D341Med (cell line): ENCODE data around the gene CDH22.

Experiments
- DNase-seq: peaks from one replicate; pipeline ENCODE4 v3.0.0; 2012; ENCODE audit warnings: low spot score

Gene CDH22

DNA sequence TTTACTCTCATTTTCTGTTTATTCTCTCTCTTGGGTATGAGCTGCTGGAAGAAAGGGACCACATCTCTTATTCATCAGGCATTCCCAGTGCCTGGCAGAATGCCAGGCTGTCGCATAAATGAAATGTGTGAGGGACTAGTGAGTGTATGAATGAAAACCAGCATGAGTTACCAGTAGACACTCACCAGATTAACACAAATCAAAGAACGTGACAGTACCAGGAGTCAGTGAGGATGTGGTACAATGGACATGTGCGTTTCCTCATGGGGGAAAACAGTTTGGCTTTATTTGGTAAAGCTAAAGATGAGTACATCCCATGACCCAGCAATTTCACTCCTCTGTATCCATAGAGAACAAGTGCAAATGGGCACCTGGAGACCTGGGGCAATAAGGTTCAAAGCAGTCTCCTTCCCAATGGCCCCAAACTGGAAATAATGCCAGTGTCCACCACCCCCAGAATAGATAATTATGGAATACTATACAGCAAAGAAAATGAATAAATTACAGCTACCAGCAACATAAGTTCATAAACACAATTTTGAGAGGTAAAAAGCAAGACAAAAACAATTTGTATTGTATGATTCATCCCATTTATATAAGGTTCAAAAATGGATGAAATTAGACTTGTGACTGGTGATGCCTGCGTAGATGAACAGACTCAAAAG, 93.3 kb downstream of the CDH22 start:
- DNase-seq, result no peak

DNA sequence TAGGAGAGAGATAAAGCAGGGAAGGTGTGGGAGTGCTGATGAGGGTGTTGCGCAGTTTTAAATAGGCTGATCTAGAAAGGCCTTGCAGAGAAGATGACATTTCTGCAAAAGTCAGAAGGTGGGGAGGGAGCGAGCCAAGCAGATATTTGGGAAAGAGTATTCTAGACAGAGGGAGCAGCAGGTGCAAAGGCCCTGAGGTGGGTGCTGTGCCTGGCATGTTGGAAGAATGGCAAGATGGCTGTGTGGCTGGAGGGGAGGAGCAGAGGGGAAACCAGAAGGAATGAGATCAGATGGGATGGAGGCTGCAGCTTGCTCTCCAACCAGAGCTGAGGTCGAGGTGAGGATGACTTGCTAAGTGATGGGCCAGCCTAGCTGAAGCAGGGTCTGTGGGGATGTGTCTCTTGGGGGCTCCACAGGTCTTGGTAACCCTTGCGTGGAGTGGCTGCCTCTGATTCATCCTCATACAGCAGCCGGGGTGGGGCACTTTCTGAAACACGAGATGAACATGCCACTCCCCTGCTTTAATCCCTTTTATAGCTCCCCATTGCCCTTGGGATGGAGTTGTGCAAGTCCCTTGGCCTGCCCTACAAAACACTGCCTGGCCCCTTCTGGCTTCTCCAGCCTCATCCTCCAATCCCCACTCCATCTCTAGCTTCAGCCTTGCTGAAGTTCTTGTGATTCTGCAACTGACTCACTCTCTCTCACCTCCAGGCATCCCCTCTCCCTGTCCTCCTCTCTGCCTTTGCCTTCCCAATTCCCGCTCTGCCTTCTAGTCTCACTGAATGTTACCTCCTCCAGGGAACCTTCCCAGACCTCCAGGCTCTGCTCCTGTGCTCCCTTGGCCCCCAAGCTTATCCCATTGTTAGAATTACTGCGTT, 94.1 kb downstream of the CDH22 start:
- DNase-seq, result no peak

DNA sequence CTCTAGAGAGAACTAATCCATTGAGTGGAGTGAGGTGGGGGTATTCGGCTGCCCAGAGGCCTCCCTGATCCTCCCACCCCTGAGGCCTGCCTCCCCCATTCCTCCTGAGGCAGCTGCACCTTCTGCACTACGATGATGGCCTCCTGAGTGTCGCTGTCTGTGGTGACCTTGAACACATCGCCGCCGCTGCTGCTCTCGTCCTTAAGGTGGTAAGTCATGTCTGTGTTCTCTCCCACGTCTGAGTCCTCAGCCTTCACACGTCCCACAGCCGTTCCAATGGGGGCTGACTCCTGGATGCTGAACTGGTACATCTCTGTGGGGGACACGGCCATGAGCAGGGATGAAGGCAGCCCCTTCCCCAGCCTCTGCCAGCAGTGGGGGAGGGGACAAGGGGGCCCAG, 95.4 kb downstream of the CDH22 start:
- no peak for DNase-seq

DNA sequence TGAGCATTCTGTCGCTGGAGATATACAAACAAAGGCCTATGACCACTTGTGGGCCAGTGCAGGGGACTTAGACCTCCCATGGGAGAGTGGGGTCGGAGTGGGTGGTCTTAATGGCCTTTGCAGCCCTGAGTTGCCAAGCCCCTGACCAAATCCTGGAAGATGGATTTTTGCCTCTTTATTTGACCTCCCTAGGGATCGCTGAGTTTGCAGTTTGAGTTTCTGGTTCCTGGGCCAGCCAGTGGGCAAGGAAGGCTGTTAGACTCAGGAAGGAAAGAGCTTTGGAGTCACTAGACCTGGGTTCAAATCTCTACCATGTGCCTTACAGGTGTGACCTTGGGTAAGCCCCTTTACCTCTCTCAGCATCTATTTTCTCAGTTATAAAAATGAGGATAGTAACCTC, 96.0 kb downstream of the CDH22 start:
- no peak for DNase-seq

DNA sequence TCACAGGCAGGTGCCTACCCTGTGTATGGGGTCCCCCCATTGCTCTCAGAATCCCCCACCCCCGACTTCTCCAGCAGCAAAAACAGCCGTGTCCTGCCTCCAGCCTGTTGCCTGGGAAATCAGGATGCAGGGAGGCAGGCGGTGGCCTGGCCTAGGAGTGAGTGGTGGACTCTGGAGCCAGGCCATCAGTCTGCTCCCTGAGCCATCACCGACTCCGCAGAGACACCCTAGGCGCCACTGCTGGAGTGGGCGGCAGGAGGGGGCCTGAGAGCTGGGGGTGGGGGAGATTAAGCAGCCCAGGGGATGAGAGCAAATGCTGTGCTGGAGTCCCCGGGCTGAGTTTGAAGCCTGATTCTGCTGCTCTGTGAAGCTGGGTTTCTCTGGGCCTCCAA, 97.0 kb downstream of the CDH22 start:
- DNase-seq, result no peak

DNA sequence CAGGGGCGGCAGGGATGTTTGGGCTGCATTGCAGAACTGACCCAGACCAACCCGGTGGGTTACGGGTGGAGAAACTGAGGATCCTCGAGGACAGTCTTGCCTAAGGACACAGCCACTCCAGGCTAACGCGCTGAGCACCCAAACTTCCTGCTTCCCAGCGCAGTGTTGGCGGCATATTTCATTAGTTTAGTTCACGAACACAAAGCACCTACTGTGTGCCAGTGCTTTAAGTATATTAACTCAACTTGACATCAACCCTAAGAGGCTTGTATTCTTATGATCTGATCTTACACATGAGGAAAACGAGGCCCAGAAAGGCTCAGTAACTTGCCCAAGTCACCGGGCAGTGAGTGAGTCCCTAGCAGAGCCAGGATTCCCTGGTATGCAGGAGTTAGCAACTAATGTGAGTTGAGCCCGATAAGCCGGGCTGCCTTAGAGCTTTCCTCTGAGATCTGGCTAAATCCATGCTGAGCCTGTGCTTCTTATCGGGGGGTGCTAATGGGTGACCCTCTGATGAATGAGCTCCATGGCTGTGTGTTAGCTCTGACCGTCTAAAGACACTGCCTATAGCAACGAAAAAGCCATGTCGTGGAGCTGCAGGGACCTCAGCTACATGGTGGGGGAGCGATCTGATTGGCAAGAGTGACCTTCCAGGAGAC, 97.5 kb downstream of the CDH22 start:
- no peak for DNase-seq

DNA sequence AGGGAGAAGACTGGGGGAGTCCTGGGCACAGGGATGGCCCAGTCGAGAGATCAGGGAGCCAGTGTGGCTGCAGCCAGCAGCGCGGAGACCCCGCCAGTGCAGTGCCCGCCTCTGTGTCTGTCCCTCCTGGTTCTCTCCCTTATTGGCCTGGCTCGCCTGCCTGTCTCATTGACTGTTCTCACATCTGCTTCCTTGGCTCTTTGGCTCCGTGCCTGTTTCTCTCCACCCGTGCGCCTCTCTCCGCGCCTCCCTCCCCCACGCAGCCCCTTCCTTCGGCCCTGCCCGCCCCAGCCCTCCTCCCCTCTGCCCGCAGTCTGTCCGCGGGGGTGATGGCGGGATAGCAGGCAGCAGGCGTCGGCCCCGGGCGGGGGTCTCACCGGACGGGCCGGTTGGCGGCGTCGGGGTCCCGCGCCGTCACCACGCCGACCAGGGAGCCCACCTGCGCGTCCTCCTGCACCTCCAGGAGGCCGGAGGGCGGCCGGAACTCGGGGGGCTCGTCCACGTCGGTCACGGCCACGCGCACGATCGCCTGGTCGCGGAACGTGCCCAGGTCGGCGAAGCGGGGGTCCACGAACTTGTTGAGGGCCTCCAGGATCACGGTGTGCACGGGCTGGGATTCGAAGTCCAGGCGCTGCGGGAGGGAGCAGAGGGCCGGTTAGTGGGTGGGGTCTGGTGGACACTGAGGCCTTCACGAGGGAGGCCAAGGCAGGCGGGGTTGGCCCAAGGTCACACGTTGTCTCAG, 98.2 kb downstream of the CDH22 start:
- DNase-seq, result no peak

DNA sequence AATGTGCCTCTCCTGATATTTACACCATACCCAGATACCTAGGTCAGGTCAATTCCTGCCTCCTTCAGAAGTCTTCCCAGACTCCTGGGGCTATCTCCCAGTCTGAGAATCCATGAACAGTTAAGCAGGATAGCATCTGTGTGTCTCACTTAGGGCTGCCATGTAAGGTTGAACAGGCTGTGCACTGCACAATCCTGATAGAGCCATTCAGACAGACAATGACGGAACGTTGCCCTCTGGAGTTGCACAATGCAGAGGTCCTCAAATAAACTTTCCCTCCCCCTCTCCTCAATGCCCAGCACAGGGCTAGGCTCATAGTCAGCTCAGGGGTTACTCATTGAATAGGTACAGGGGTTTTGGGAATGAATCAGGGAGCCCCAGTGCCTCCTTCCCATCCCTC, 100.5 kb downstream of the CDH22 start:
- no peak for DNase-seq

DNA sequence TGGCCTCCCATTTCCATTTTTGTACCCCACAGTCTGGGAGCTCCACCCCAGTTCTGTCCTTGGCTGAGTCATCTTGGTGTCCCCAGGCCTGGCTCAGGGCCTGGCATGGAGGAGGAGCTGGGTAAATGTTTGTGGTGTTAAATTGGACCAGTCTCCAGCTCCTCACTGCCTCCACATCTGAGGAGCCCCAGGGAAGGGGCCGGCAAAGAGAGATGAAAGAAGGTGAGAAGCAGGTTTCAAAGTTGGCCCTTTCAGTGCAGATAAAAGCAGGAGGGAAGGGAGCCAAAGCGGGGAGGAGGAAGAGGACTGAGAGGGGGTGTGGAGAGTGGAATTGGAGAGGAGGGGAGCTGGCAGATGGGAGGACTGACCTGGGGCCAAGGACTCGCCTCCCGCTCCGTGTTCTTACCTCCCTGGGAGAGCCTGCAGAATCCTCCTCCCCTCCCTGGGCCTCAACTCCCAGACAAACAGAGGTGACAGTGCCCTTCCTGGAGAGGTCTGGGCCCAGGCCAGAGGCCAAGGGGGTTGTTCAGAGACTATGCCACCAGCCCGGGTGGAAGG, 101.2 kb downstream of the CDH22 start:
- no peak for DNase-seq

DNA sequence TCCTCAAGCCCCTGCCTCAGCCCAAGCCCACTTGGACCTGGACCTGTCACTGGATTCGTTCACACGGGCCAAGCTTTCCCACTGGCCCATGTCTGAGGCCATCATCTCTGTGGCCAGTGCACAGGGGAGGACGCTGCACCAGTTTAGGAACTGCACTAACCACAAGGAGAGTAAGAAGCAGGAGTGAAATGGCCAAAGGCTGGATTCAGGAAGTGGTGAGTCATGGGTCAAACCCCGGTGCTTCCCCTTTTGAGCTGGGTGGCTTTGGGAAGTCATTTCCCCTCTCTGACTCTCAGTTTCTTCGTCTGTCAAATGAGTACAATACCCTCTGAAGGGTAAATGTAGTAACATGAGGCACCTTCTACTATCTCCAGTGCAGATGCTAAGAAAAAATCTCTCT, 102.3 kb downstream of the CDH22 start:
- no peak for DNase-seq

DNA sequence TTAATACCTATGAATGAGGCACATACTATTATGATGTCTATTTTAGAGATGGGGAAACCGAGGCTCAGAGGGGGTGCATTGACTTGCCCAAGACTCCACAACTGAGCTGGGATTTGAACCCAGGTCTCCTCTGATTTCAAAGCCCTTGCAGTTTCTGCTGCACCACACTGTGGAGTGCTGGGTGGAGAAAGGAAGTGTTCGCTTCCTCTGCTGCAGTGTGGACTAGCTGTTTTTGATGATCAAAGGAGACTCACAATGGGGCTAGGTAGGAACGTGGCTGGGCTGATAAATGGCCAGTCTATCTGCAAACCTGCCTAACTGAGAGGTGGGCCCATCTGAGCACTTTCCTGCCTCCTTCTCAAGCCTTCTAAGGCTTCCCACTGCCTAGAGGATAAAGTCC, 102.9 kb downstream of the CDH22 start:
- no peak for DNase-seq

DNA sequence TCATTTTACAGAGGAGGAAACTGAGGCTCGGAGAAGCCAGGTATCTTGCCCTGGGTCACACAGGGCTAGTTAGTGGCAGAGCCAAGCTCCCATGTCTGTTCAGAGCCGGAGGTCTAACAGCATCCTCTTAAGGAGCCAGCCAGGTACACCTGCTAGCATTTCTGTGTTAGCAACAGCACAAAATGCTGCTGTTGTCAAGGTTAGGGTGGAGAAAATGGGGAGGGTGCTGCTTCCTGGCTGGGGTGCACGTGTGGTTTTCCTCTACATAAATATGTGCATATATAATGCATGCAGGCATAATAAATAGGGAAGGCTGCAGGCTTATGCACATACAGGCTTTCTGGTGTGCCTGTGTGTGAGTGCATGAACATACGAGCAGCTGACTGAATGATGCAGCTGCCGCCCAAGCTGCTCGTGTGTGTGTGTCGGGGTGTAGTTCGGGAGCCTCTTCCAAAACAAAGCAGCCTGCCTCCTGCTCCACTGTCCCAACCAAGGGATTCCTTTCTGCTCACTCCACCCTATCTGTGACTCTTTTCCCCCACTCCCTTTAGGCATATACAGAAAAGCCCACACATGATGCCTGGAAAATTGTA, 103.6 kb downstream of the CDH22 start:
- no peak for DNase-seq

DNA sequence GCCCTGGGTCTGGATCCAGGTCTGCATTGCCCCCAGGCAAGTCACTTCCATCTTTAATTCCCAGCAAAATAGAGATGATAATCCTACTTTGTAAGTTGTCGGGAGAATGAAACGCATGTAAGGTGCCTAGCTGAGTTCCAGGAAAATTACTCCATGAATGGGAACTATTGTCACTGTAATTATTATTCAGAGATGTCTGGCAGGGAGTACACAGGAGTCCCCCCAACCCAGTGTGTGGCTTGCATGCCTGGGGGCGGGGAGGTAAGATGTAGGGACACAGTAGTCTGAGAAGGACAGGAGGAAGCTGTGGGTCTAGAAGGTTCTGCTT, 104.8 kb downstream of the CDH22 start:
- no peak for DNase-seq

DNA sequence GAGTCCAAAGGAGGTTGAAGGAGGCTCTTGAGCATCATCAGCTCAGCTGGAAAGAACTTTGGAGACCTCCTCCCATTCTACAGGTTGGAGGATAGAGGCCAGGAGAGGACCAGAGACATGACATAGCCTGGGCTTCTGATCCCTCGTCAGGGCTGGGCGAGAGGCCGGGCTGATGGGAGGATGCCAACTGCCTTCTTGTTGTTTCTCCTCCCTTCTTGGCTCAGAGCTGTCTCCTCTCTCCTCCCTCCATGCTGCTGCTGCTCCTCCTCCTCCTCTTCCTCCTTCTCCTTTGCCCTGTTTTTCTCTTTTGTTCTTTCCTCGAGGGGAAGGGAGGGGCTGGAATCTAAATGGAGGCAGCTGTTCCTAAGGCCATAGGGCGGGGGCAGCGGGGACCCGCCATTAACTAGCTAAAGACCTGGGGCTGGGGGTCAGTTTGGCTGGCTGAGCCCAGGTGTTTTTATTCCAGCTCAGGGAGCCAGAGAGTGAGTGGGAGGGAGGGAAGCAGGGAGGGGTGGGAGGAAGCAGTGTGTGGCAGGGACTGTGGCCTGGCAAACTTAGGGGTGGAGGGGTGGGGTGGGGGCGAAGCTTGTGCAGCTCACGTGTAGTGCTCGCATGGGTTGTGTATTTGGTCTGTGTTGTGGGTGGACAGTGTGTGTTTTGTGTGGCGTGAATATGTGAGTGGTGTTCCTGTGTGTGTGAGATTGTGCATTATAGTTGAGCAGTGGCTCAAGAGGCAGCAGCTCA, 105.4 kb downstream of the CDH22 start:
- no peak for DNase-seq

DNA sequence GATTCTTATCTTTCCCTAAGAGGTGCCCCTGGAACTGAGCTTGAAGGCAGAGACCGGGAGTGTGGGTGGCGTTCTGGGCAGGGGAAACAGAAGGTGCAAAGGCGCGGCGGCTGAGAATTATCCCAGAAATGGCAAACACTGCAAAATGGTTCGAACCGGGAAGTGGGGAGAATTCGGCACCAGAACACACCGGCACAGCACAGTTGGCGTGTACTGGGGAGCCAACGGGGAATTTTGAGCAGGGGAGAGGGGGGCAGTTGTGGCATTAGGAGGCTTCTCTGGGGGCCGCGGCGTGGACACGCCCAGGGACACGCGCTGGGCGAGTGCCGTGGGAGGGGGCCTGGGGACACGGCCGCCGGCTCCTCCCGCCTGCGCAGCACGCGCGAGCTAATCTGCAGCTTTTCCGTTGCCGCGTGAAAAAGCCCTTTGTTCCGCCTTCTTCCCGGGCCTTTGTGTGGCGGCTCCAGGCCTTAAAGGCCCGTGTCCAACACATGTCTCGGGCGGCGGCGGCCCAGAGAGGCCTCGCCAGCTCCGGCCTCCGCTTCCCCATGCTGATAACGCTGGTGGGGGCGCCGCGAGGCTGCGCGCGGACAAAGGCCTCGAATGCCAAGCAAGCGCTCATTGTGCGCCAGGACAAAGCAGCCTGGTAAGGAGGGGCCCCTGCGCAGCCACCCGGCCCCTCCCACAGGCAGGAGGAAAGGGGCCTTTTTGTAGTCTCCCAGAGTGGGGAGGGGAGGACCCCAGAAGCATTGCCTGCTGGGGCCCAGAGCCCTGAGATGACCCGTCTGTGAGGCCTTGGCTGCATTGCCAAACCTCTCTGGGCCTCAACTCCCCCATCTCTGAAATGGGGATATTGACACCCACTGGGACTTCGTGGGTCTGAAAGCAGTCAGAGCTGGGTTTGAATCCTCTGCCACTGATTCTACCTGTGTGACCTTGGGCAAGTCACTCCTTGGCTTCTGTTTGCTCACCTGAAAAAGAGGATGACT, 107.4 kb downstream of the CDH22 start:
- no peak for DNase-seq

DNA sequence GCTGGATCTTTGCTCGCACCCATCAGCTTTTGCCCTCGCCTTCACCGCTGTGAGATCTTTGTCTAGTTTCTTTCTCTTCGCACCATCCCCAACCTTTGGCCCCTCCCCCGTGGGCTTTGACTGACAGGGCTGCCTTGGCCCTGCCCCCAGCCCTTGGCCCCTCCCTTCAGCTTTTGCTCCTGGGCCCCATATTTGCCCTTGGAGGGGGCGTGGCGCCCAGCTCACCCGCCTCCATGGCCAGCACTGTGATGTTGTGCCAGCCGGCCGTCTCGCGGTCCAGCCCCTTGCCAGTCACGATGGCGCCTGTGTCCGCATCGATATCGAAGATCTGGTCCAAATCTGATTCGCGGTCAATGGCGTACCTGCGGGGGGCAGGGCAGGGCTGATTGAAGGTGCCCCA, 109.1 kb downstream of the CDH22 start:
- DNase-seq, result no peak

DNA sequence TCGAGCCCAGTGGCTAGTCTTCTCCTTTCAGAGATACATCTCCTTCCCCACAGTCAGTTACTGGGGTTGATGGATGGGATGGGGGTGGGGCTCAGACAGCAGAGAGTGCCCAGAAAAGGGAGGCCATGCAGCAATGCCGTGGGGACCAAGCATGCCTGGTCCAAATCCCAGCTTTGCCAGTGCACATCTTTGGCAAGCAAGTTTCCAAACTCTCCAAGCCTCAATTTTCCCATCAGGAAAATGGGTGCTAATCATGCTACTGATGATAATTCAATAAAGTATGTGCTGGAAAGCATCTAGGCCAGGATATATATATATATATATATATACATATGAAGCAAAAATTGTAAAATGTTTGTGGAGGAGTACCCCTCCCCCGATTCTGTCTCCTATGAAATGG, 111.3 kb downstream of the CDH22 start:
- DNase-seq, result no peak

DNA sequence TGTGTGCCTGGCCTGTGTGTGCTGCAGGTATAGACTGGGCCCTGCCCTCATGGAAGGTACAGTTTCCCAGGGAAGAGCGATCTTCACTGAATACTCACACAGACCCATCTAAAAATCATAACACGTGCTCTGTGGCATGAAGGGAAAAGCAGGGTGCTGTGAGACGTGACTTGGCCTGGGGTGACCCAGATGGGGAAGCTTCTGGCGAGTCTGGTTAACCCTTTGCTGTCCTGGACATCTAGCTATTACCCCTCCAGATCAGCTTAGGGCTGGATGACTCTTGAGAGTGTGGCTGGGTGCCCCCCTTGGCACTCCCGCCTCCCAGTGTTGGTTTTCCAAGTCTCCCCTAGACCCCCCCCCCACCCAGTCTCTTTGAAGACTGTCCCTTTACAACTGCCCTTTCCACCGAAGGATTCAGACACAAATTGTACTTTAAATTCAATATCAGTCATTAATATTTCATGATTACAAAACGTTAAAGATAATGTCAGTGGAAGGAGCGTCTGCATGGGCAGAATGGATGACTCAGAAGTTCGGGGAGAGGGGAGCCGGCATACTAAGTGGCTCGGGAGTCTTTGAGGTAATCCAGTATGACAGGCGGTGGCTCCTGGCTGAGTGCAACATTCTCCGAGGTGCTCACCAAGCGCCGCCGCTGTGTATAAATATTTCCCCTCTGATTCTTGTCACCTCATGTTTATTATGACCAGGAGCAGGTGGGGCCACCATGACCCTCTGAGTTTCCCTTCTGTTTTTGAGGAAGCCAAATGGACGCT, 112.8 kb downstream of the CDH22 start:
- DNase-seq, result no peak

DNA sequence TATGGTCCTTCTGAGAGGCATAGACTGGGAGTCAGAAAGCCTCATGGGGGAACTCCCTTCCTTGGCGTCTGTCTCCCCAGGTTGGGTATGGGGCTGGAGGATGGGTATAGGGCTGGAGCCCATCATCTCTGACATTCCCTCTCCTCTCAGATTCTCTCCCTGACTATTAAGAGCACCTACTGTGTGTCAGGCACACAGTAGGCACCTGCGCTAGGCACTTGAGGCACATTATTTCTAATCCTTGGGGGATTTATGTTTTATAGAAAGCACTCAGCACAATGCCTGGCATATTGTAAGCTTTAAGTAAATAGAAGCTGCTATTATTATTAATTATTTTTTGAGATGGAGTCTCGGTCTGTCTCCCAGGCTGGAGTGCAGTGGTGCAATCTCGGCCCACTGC, 113.9 kb downstream of the CDH22 start:
- DNase-seq, result no peak
